Naive thymus-derived CD4-positive, alpha-beta T cell (primary cell): Measurements from ENCODE around the gene UBQLN4. TPM values are rescaled to one million over a fixed set of nuclear protein-coding genes. Genes with fewer than 3 reads are reported as not detected.
"Not testable (repeated sequence)": the region's sequence is repeated elsewhere in the genome, so short reads cannot be mapped to it uniquely, and the experiment has no call there.

Source experiments
- ATAC-seq: fragments of 150-1000 bp; cut with Tn5 transposase; 2 replicates; pipeline ENCODE4 v1.10.0; 2021; ENCODE audit warnings: mild to moderate bottlenecking, moderate library complexity
- CTCF ChIA-PET: fragments of 350-600 bp; sonication (Branson Sonifier 250); formaldehyde crosslinking; loops from one replicate; lab custom pipeline; 2021; ENCODE audit warnings: antibody characterized with exemption; lab: Charles Lee
- POLR2A ChIA-PET: fragments of 350-600 bp; sonication (Branson Sonifier 250); formaldehyde crosslinking; loops from one replicate; lab custom pipeline; 2021; ENCODE audit warnings: antibody characterized with exemption, inconsistent platforms; lab: Charles Lee
- DNase-seq, 9 donors: peaks; one replicate each; pipeline versions ENCODE4 v3.0.0 to v3.0.0-alpha.2; 2020 to 2022; ENCODE audit warnings: mixed read lengths in 1 of 9
- H3K27ac ChIP-seq: one replicate; pipeline ENCODE4 v1.7.0; 2013; ENCODE audit warnings: mild to moderate bottlenecking, low read depth, low read length, moderate library complexity
- H3K27me3 ChIP-seq, 2 donors: one replicate each; pipeline ENCODE4 v1.7.0; 2013; ENCODE audit warnings: low read length in 2 of 2, mild to moderate bottlenecking in 2 of 2, moderate library complexity in 2 of 2; ENCODE audit not compliant: control insufficient read depth in 2 of 2, insufficient read depth in 2 of 2
- H3K36me3 ChIP-seq, 3 experiments: 1 replicate in 2 of 3; 2 replicates in 1 of 3; pipeline ENCODE4 v1.7.0; 2013; ENCODE audit warnings: low read length in 3 of 3, mild to moderate bottlenecking in 3 of 3, moderate library complexity in 1 of 3; ENCODE audit not compliant: insufficient read depth in 3 of 3, control insufficient read depth in 2 of 3
- H3K4me1 ChIP-seq, 2 donors: one replicate each; pipeline ENCODE4 v1.7.0; 2013; ENCODE audit warnings: low read length in 2 of 2, mild to moderate bottlenecking in 2 of 2, moderate library complexity in 1 of 2; ENCODE audit not compliant: control insufficient read depth in 2 of 2, insufficient read depth in 2 of 2
- H3K4me3 ChIP-seq: 2 replicates; pipeline ENCODE4 v1.7.0; 2013; ENCODE audit warnings: mild to moderate bottlenecking, low read length
- H3K9me3 ChIP-seq, 3 experiments: 1 replicate in 2 of 3; 2 replicates in 1 of 3; pipeline ENCODE4 v1.7.0; 2013; ENCODE audit warnings: low read length in 3 of 3; ENCODE audit not compliant: control insufficient read depth in 2 of 3
- H3K27ac Mint-ChIP-seq, 9 donors: one replicate each; pipeline ENCODE4 v1.8.0; 2020 to 2022; ENCODE audit warnings: mixed read lengths in 9 of 9, mild to moderate bottlenecking in 8 of 9, moderate library complexity in 5 of 9, inconsistent platforms in 2 of 9
- H3K27me3 Mint-ChIP-seq, 5 donors: one replicate each; pipeline ENCODE4 v1.8.0; 2021 to 2022; ENCODE audit warnings: mixed read lengths in 5 of 5, mild to moderate bottlenecking in 1 of 5
- H3K36me3 Mint-ChIP-seq, 5 donors: one replicate each; pipeline ENCODE4 v1.8.0; 2020 to 2022; ENCODE audit warnings: mixed read lengths in 5 of 5, mild to moderate bottlenecking in 3 of 5, inconsistent platforms in 1 of 5
- H3K4me1 Mint-ChIP-seq, 7 donors: one replicate each; pipeline ENCODE4 v1.8.0; 2020 to 2022; ENCODE audit warnings: mixed read lengths in 7 of 7, mild to moderate bottlenecking in 3 of 7, inconsistent platforms in 1 of 7
- H3K4me3 Mint-ChIP-seq, 10 donors: one replicate each; pipeline ENCODE4 v1.8.0; 2020 to 2022; ENCODE audit warnings: mild to moderate bottlenecking in 10 of 10, mixed read lengths in 10 of 10, moderate library complexity in 6 of 10, inconsistent platforms in 2 of 10
- H3K9me3 Mint-ChIP-seq, 11 donors: one replicate each; pipeline ENCODE4 v1.8.0; 2020 to 2022; ENCODE audit warnings: mixed read lengths in 11 of 11, mild to moderate bottlenecking in 4 of 11, inconsistent platforms in 1 of 11, moderate library complexity in 1 of 11
- intact Hi-C, 2 donors: fragments of 100-400 bp; cut with micrococcal nuclease; formaldehyde crosslinking; loops; one replicate each; pipeline ENCODE4 v1.15.1; 2023
- polyA plus RNA-seq, 2 donors: library from polyadenylated mRNA; unstranded; fragments of 300-500 nt; fragmentation: Illumina TruSeq; gene quantifications; one replicate each; pipeline ENCODE4 v1.2.3, GENCODE V29; 2021
- total RNA-seq, 6 experiments: library from RNA in 5 of 6; stranded (reverse) in 5 of 6; gene quantifications; 1 replicate in 5 of 6; 2 replicates in 1 of 6; pipeline ENCODE4 v1.2.3 and lab custom pipeline; 2021 to 2026

The UBQLN4 gene
- total and polyA plus RNA-seq, 7 experiments from 2014 or later: 6.7 to 37.6 (median 18.6) TPM

DNA sequence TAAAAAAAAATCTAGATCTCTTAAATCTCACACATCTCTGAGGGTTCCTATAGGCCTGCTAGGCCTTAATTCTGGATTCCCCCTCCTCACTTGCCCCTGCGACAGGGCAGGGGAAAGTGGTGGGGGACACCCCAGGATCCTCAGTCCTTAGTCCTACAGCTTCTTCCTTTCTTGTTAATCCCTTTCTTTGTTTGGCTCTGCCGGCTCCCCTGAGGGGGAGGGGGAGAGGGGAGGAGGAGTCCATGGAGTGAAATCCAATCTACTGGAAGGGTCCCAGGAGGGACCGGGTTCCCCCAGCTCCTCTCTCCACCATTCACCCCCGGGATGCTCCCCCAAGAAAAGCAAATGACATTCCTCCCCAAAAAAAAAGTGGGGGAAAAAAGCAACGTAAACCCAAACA lies 20.1 kb upstream of the UBQLN4 start:
- intact Hi-C loops: no loop called here
- Histone ChIP-seq H3K27ac (no peak overlapping the region), H3K36me3 (no peaks in the 10 kb centered on the region), H3K27me3 (no peaks in the 10 kb centered on the region), H3K9me3 (no peaks in the 10 kb centered on the region), H3K4me1 (no peaks in the 10 kb centered on the region), H3K4me3 (no peak overlapping the region)
- DNase-seq (no peak), ATAC-seq (no peak)
- H3K4me3 Mint-ChIP-seq: no peak overlapping the region
- ChIA-PET POLR2A (no interaction called here), CTCF (no interaction called here)
- H3K27me3 Mint-ChIP-seq: peaks cover 0 to 36% (median 5%) of the 10 kb centered on the region in 5 donors
- no peaks in the 10 kb centered on the region for H3K36me3 Mint-ChIP-seq
- no peak overlapping the region for H3K27ac Mint-ChIP-seq
- peaks cover 0 to 10% (median 0%) of the 10 kb centered on the region in 7 donors for H3K4me1 Mint-ChIP-seq
- H3K9me3 Mint-ChIP-seq: peaks cover 0 to 2% (median 0%) of the 10 kb centered on the region in 11 donors

- H3K4me1 ChIP-seq: no peaks in the 10 kb centered on the region
- no peak for ATAC-seq
- no peaks in the 10 kb centered on the region for H3K36me3 ChIP-seq
- H3K36me3 Mint-ChIP-seq: no peaks in the 10 kb centered on the region
- H3K27ac Mint-ChIP-seq: no peak overlapping the region
- DNase-seq: no peak
- H3K9me3 Mint-ChIP-seq: peaks cover 0 to 2% (median 0%) of the 10 kb centered on the region in 11 donors
- no peak overlapping the region for H3K27ac ChIP-seq
- POLR2A ChIA-PET: no interaction called here
- H3K9me3 ChIP-seq: no peaks in the 10 kb centered on the region
- H3K4me1 Mint-ChIP-seq: peaks cover 0 to 10% (median 0%) of the 10 kb centered on the region in 7 donors
- CTCF ChIA-PET: no interaction called here
- intact Hi-C loops: no loop called here
- no peaks in the 10 kb centered on the region for H3K27me3 ChIP-seq
- no peak overlapping the region for H3K4me3 Mint-ChIP-seq
- peaks cover 0 to 31% (median 5%) of the 10 kb centered on the region in 5 donors for H3K27me3 Mint-ChIP-seq
- H3K4me3 ChIP-seq: no peak overlapping the region
Observed at GRCh38 chr1:156073110-156073687, 19.6 kb upstream of the UBQLN4 start.

GRCh38 chr1:156072251-156072650 lies 18.7 kb upstream of the UBQLN4 start:
- DNase-seq: no peak
- Mint-ChIP-seq H3K9me3 (no peaks in the 10 kb centered on the region), H3K36me3 (no peaks in the 10 kb centered on the region), H3K27ac (no peak overlapping the region), H3K27me3 (peaks cover 0 to 27% (median 0%) of the 10 kb centered on the region in 5 donors), H3K4me1 (peaks cover 0 to 7% (median 0%) of the 10 kb centered on the region in 7 donors), H3K4me3 (no peak overlapping the region)
- no peaks in the 10 kb centered on the region for H3K9me3 ChIP-seq
- H3K4me3 ChIP-seq: no peak overlapping the region
- H3K27me3 ChIP-seq: no peaks in the 10 kb centered on the region
- H3K27ac ChIP-seq: no peak overlapping the region
- intact Hi-C loops: no loop called here
- ChIA-PET POLR2A (no interaction called here), CTCF (no interaction called here)
- no peak for ATAC-seq
- H3K36me3 ChIP-seq: no peaks in the 10 kb centered on the region
- no peaks in the 10 kb centered on the region for H3K4me1 ChIP-seq

- H3K27ac ChIP-seq, intact Hi-C loops, H3K27me3 ChIP-seq, H3K9me3 Mint-ChIP-seq, CTCF ChIA-PET, H3K9me3 ChIP-seq, ATAC-seq, H3K36me3 Mint-ChIP-seq, DNase-seq, H3K4me3 ChIP-seq, H3K4me3 Mint-ChIP-seq, POLR2A ChIA-PET, H3K27ac Mint-ChIP-seq, H3K36me3 ChIP-seq, H3K4me1 ChIP-seq: not testable (repeated sequence)
- H3K4me1 Mint-ChIP-seq: peaks cover 0 to 10% (median 3%) of the 10 kb centered on the region in 7 donors
- H3K27me3 Mint-ChIP-seq: peaks cover 0 to 27% (median 0%) of the 10 kb centered on the region in 5 donors
Observed at GRCh38 chr1:156071332-156071816, 17.8 kb upstream of the UBQLN4 start.

DNA sequence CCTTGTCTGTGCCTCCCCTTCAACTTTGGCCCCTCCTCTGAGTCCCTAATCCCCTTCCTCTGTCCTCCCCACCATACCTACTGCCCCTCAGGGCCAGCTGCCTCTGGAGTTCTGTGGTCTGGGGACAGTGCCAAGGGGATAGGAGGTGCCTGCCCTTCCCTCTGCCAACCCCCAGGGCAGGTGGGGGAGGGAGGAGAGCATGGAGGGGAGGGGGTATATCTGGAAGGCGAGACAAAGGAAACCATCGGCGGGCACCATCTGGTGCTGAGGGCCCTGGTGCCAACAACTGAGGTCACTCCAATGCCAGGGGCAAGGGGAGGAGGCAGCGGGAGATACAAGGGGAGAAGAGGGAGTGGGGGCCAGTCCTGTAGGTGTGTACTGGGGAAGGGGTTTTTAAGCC lies 16.9 kb upstream of the UBQLN4 start:
- Mint-ChIP-seq H3K27ac (no peak overlapping the region), H3K36me3 (no peaks in the 10 kb centered on the region), H3K9me3 (no peaks in the 10 kb centered on the region), H3K27me3 (peaks cover 0 to 26% (median 0%) of the 10 kb centered on the region in 5 donors), H3K4me1 (peaks cover 0 to 10% (median 5%) of the 10 kb centered on the region in 7 donors), H3K4me3 (no peak overlapping the region)
- ChIA-PET CTCF (interaction anchor here (0.7 kb wide), 1 partner anchor 63 kb away, joined by 3 read pairs; no protein-coding TSS in a partner anchor), POLR2A (no interaction called here)
- Histone ChIP-seq H3K4me3 (no peak overlapping the region), H3K27me3 (no peaks in the 10 kb centered on the region), H3K9me3 (no peaks in the 10 kb centered on the region), H3K36me3 (no peaks in the 10 kb centered on the region), H3K27ac (no peak overlapping the region), H3K4me1 (no peaks in the 10 kb centered on the region)
- intact Hi-C loops: no loop called here
- ATAC-seq (no peak), DNase-seq (no peak)

DNA sequence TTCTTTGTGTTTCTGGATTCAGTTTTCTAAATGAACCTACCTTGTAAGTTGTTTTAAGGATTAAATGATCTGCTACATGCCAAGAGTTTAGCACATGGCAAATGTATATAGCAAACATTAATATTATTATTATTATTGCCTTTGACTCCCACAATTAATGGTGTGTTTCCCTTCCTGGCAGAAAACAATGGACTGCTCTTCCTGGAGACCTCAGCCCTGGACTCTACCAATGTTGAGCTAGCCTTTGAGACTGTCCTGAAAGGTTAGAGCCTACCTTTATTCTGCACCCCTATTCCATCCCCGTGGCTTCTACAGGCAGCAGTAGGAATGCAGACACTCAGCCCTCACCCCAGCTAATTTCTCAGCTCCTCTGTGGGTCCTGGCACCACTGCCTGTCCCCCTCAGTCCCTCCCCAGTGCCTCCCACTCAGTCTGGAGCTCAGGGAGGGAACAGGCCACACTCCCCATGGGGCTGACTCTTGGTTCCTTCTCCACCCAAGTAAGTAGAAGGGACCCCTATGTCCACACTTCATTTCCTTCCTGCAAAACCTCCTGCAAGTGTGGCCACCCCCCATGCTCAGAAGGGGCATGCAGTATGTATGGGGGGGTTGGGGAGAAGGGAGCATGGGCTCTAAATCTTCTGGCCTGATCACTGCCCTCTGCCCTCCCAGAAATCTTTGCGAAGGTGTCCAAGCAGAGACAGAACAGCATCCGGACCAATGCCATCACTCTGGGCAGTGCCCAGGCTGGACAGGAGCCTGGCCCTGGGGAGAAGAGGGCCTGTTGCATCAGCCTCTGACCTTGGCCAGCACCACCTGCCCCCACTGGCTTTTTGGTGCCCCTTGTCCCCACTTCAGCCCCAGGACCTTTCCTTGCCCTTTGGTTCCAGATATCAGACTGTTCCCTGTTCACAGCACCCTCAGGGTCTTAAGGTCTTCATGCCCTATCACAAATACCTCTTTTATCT lies 16.2 kb upstream of the UBQLN4 start:
- no peak overlapping the region for H3K4me3 ChIP-seq
- Mint-ChIP-seq H3K27me3 (peaks cover 0 to 20% (median 0%) of the 10 kb centered on the region in 5 donors), H3K4me3 (no peak overlapping the region), H3K36me3 (no peaks in the 10 kb centered on the region), H3K9me3 (no peaks in the 10 kb centered on the region), H3K4me1 (peaks cover 0 to 16% (median 5%) of the 10 kb centered on the region in 7 donors), H3K27ac (no peak overlapping the region)
- POLR2A ChIA-PET: no interaction called here
- CTCF ChIA-PET: interaction anchor here (0.7 kb wide), 1 partner anchor 64 kb away, joined by 3 read pairs; no protein-coding TSS in a partner anchor
- no peaks in the 10 kb centered on the region for H3K9me3 ChIP-seq
- no peaks in the 10 kb centered on the region for H3K36me3 ChIP-seq
- no peaks in the 10 kb centered on the region for H3K27me3 ChIP-seq
- H3K4me1 ChIP-seq: no peaks in the 10 kb centered on the region
- no peak overlapping the region for H3K27ac ChIP-seq
- DNase-seq: no peak
- ATAC-seq: no peak
- intact Hi-C loops: loop anchor here in 1 of 2 donors (5.0 kb wide), 1 partner anchor 62 kb away; no protein-coding TSS in a partner anchor
